H1 (cell line): ENCODE measurements around the gene SLC39A9. TPM values are rescaled to one million over a fixed set of nuclear protein-coding genes. Genes with fewer than 3 reads are reported as not detected.
"Not testable (repeated sequence)": the region's sequence is repeated elsewhere in the genome, so short reads cannot be mapped to it uniquely, and the experiment has no call there.

Source experiments
- CTCF ChIA-PET: fragments of 300-600 bp; sonication (Branson Sonifier 250); formaldehyde crosslinking; loops from one replicate; lab custom pipeline; 2021; ENCODE audit not compliant: partially characterized antibody; lab: Charles Lee
- POLR2A ChIA-PET: fragments of 300-600 bp; sonication (Branson Sonifier 250); formaldehyde crosslinking; loops from one replicate; lab custom pipeline; 2021; ENCODE audit warnings: inconsistent platforms; ENCODE audit not compliant: partially characterized antibody; lab: Charles Lee
- DNase-seq, 2 experiments: peaks; one replicate each; pipeline versions ENCODE4 v3.0.0 to v3.0.0-alpha.2; 2010 to 2022; ENCODE audit warnings: low spot score in 2 of 2, low read depth in 1 of 2, mixed read lengths in 1 of 2
- FAIRE-seq: peaks from 2 replicates; lab custom pipeline; 2011; peaks lifted over from hg19 to GRCh38; lab: Jason Lieb, UNC
- H2AFZ ChIP-seq: 2 replicates; pipeline ENCODE4 v1.8.1; 2012; ENCODE audit warnings: low read length, inconsistent platforms
- H2AK5ac ChIP-seq: 2 replicates; pipeline ENCODE4 v1.6.1; 2013; ENCODE audit warnings: low read depth, low read length
- H2BK120ac ChIP-seq: replicated peaks from 2 replicates; pipeline ENCODE3; 2013; ENCODE audit warnings: low read depth, low read length, inconsistent platforms
- H2BK12ac ChIP-seq: 2 replicates; pipeline ENCODE4 v1.6.1; 2013; ENCODE audit warnings: low read depth, low read length
- H2BK15ac ChIP-seq: 2 replicates; pipeline ENCODE4 v1.6.1; 2013; ENCODE audit warnings: low read length
- H2BK20ac ChIP-seq: 2 replicates; pipeline ENCODE4 v1.6.1; 2013; ENCODE audit warnings: low read length
- H2BK5ac ChIP-seq: 2 replicates; pipeline ENCODE4 v1.6.1; 2013; ENCODE audit warnings: low read depth, low read length
- H3K14ac ChIP-seq: 2 replicates; pipeline ENCODE4 v1.6.1; 2013; ENCODE audit warnings: inconsistent platforms; ENCODE audit not compliant: insufficient read length
- H3K18ac ChIP-seq: 2 replicates; pipeline ENCODE4 v1.6.1; 2013; ENCODE audit warnings: low read length; ENCODE audit errors: extremely low read depth
- H3K23ac ChIP-seq: 2 replicates; pipeline ENCODE4 v1.6.1; 2013; ENCODE audit warnings: inconsistent platforms; ENCODE audit not compliant: insufficient read length
- H3K23me2 ChIP-seq: 2 replicates; pipeline ENCODE4 v1.6.1; 2013; ENCODE audit warnings: low read depth, low read length
- H3K27ac ChIP-seq: 2 replicates; pipeline ENCODE4 v1.6.1; 2011; ENCODE audit warnings: low read depth, low read length, inconsistent platforms
- H3K27me3 ChIP-seq, 4 experiments: replicated peaks in 1 of 4; 1 replicate in 1 of 4; 2 replicates in 3 of 4; pipeline versions ENCODE4 v1.6.1 to v1.8.1; 2011 to 2013; ENCODE audit warnings: low read length in 3 of 4, mild to moderate bottlenecking in 3 of 4, inconsistent platforms in 2 of 4, mixed read lengths in 2 of 4, moderate library complexity in 1 of 4; ENCODE audit not compliant: control insufficient read depth in 3 of 4, insufficient read depth in 3 of 4; ENCODE audit errors: extremely low read depth in 1 of 4
- H3K36me3 ChIP-seq, 4 experiments: 2 replicates each; pipeline versions ENCODE4 v1.6.1 to v1.8.1; 2011 to 2013; ENCODE audit warnings: mild to moderate bottlenecking in 4 of 4, low read length in 3 of 4, moderate library complexity in 2 of 4, control low read depth in 1 of 4, inconsistent platforms in 1 of 4; ENCODE audit not compliant: insufficient read depth in 4 of 4, control insufficient read depth in 2 of 4
- H3K4ac ChIP-seq: replicated peaks from 2 replicates; pipeline ENCODE3; 2013; ENCODE audit warnings: low read length, low read depth, mixed read lengths, inconsistent platforms; ENCODE audit not compliant: insufficient read length
- H3K4me1 ChIP-seq, 4 experiments: replicated peaks in 1 of 4; 1 replicate in 1 of 4; 2 replicates in 3 of 4; pipeline versions ENCODE4 v1.6.1 to v1.8.1; 2011 to 2013; ENCODE audit warnings: low read length in 3 of 4, inconsistent platforms in 2 of 4, mixed read lengths in 1 of 4; ENCODE audit not compliant: insufficient read depth in 4 of 4, control insufficient read depth in 3 of 4
- H3K4me2 ChIP-seq, 2 experiments: 2 replicates each; pipeline versions ENCODE4 v1.6.1 to v1.8.1; 2011 to 2013; ENCODE audit warnings: low read depth in 2 of 2, low read length in 2 of 2, control low read depth in 1 of 2, inconsistent platforms in 1 of 2, mild to moderate bottlenecking in 1 of 2; ENCODE audit not compliant: insufficient read depth in 1 of 2
- H3K4me3 ChIP-seq, 4 experiments: fragments of 200-600, 300-600 bp in 1 of 4; sonication (generic), shearing (Covaris generic), sonication (Bioruptor Twin) in 1 of 4; 2 replicates each; pipeline versions ENCODE4 v1.5.1 to v1.8.1; 2011 to 2016; ENCODE audit warnings: low read length in 4 of 4, low read depth in 3 of 4, control low read depth in 2 of 4, inconsistent platforms in 2 of 4, mild to moderate bottlenecking in 2 of 4, mixed read lengths in 1 of 4, moderate library complexity in 1 of 4; ENCODE audit not compliant: insufficient read depth in 2 of 4; ENCODE audit errors: extremely low read depth in 1 of 4
- H3K56ac ChIP-seq: replicated peaks from 2 replicates; pipeline ENCODE3; 2013; ENCODE audit warnings: low read depth, mild to moderate bottlenecking, mixed read lengths, low read length, inconsistent platforms; ENCODE audit not compliant: insufficient read length
- H3K79me1 ChIP-seq: 2 replicates; pipeline ENCODE4 v1.6.1; 2013; ENCODE audit warnings: low read depth, low read length, control low read depth
- H3K79me2 ChIP-seq, 2 experiments: 2 replicates each; pipeline versions ENCODE4 v1.6.1 to v1.8.1; 2012 to 2013; ENCODE audit warnings: low read length in 2 of 2, mild to moderate bottlenecking in 2 of 2, inconsistent platforms in 1 of 2; ENCODE audit not compliant: insufficient read depth in 2 of 2, control insufficient read depth in 1 of 2
- H3K9ac ChIP-seq, 4 experiments: replicated peaks in 1 of 4; 1 replicate in 1 of 4; 2 replicates in 3 of 4; pipeline versions ENCODE4 v1.6.1 to v1.8.1; 2011 to 2013; ENCODE audit warnings: low read depth in 3 of 4, low read length in 3 of 4, control low read depth in 2 of 4, mild to moderate bottlenecking in 2 of 4, moderate library complexity in 2 of 4, inconsistent platforms in 1 of 4; ENCODE audit errors: extremely low read depth in 1 of 4
- H3K9me3 ChIP-seq, 2 experiments: 2 replicates each; pipeline versions ENCODE4 v1.6.1 to v1.8.1; 2012 to 2013; ENCODE audit warnings: mild to moderate bottlenecking in 2 of 2, moderate library complexity in 2 of 2, control low read depth in 1 of 2, inconsistent platforms in 1 of 2, low read depth in 1 of 2, low read length in 1 of 2, mixed read lengths in 1 of 2; ENCODE audit not compliant: insufficient read depth in 2 of 2
- H4K20me1 ChIP-seq, 2 experiments: replicated peaks in 1 of 2; 2 replicates each; pipeline versions ENCODE3 to v1.8.1; 2011 to 2013; ENCODE audit warnings: inconsistent platforms in 2 of 2, low read length in 2 of 2, mild to moderate bottlenecking in 1 of 2; ENCODE audit not compliant: insufficient read depth in 2 of 2, control insufficient read depth in 1 of 2
- H4K5ac ChIP-seq: 2 replicates; pipeline ENCODE4 v1.6.1; 2013; ENCODE audit warnings: low read length, low read depth, mixed read lengths, inconsistent platforms; ENCODE audit not compliant: insufficient read length
- H4K8ac ChIP-seq: 2 replicates; pipeline ENCODE4 v1.8.0; 2013; ENCODE audit warnings: mild to moderate bottlenecking, moderate library complexity, low read length, inconsistent platforms; ENCODE audit not compliant: insufficient read depth; ENCODE audit errors: extremely low read depth
- H4K91ac ChIP-seq: replicated peaks from 2 replicates; pipeline ENCODE3; 2013; ENCODE audit warnings: low read length, mixed read lengths, inconsistent platforms; ENCODE audit not compliant: insufficient read length
- WGBS, 2 experiments: shearing (Covaris generic) in 1 of 2; methylation state at CpG; one replicate each; pipeline versions ENCODE4 v1.1.6 to v1.1.7; 2013 to 2015; ENCODE audit warnings: low lambda C conversion rate in 2 of 2, mixed read lengths in 2 of 2, inconsistent platforms in 1 of 2, low coverage in 1 of 2, missing lambda C conversion rate in 1 of 2; ENCODE audit not compliant: insufficient replicate concordance in 2 of 2, insufficient coverage in 1 of 2, insufficient read length in 1 of 2; ENCODE audit errors: extremely low coverage in 1 of 2, missing lambda C conversion rate in 1 of 2; 5-methylcytosine and 5-hydroxymethylcytosine counted together
- polyA plus RNA-seq, 7 experiments: library from polyadenylated mRNA; depleted of rRNA in 3 of 7; stranded (reverse) in 5 of 7; unstranded in 2 of 7; fragments of >200 nt in 5 of 7; fragments of 200-250 nt in 2 of 7; gene quantifications; 1 replicate in 5 of 7; 2 replicates in 1 of 7; 4 replicates in 1 of 7; pipeline versions ENCODE4 v1.2.1 to v1.2.3, GENCODE V29; 2011 to 2013; ENCODE audit warnings: missing spikeins in 2 of 7, mixed read lengths in 2 of 7
- total RNA-seq: library from RNA; stranded (reverse); fragmentation: NEBNext Ultra II Directional; extraction: Animal tissue kit (Norgen Biotek cat#: 25700); gene quantifications from 2 replicates; pipeline ENCODE4 v1.2.1, GENCODE V29; 2021

The SLC39A9 gene
- total and polyA plus RNA-seq, 2 of the 8 experiments (the other 6 are each of a cell fraction or from before 2014, with no cell fraction given): 31.0 to 44.2 TPM

GRCh38 chr14:69497866-69498265, 99.4 kb downstream of the SLC39A9 start:
- H3K4me3 ChIP-seq, H3K18ac ChIP-seq, POLR2A ChIA-PET, H2BK12ac ChIP-seq, H2AFZ ChIP-seq, H3K9ac ChIP-seq, H3K9me3 ChIP-seq, H2AK5ac ChIP-seq, H4K5ac ChIP-seq, H3K56ac ChIP-seq, H2BK20ac ChIP-seq, H3K79me2 ChIP-seq, H3K23me2 ChIP-seq, H4K8ac ChIP-seq, H2BK5ac ChIP-seq, H3K4me1 ChIP-seq, H3K36me3 ChIP-seq, H3K27ac ChIP-seq, H3K79me1 ChIP-seq, H3K4ac ChIP-seq, H4K91ac ChIP-seq, H4K20me1 ChIP-seq, FAIRE-seq, H3K27me3 ChIP-seq, H3K14ac ChIP-seq, H3K4me2 ChIP-seq, H3K23ac ChIP-seq, DNase-seq, H2BK15ac ChIP-seq, H2BK120ac ChIP-seq: not testable (repeated sequence)
- 90% methylated on average over 4 of the region's 4 CpGs; no CpG with 5 or more reads in 1 of the 2 experiments for WGBS, 2 experiments
- CTCF ChIA-PET: interaction anchor here (1.1 to 2.8 kb wide), 2 partner anchors 23 to 83 kb away, joined by 3 to 12 read pairs; no protein-coding TSS in a partner anchor

DNA sequence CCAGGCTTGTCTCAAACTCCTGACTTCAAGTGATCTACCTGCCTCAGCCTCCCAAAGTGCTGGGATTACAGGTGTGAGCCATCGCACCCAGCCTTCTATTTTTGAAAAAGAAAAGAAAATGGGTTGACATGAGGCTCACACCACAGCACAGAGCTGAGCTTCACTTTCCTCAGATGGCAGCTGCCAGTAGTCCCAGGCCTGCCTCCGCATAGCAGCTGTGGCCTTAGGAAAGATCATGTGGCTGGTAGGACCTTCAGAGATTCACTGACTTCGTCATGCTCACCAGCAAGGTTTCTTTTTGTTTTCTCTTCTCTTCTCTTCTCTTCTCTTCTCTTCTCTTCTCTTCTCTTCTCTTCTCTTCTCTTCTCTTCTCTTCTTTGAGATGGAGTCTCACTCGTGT, 99.8 kb downstream of the SLC39A9 start:
- H3K14ac ChIP-seq, H4K20me1 ChIP-seq, H2BK20ac ChIP-seq, H4K91ac ChIP-seq, FAIRE-seq, H4K8ac ChIP-seq, H3K9me3 ChIP-seq, H2BK15ac ChIP-seq, H3K4me3 ChIP-seq, H3K23ac ChIP-seq, H3K79me1 ChIP-seq, H3K4me2 ChIP-seq, POLR2A ChIA-PET, H2BK120ac ChIP-seq, H3K23me2 ChIP-seq, H4K5ac ChIP-seq, H3K79me2 ChIP-seq, H2AK5ac ChIP-seq, H3K56ac ChIP-seq, H2BK12ac ChIP-seq, H3K4ac ChIP-seq, DNase-seq, H2BK5ac ChIP-seq, H3K27ac ChIP-seq, H3K4me1 ChIP-seq, H3K18ac ChIP-seq, H3K9ac ChIP-seq, H3K27me3 ChIP-seq, H3K36me3 ChIP-seq, H2AFZ ChIP-seq: not testable (repeated sequence)
- WGBS, 2 experiments: 93% methylated on average over 4 of the region's 4 CpGs; no CpG with 5 or more reads in 1 of the 2 experiments
- CTCF ChIA-PET: interaction anchor here (0.7 to 2.8 kb wide), 6 partner anchors 10 to 83 kb away, joined by 3 to 13 read pairs (median 4); no protein-coding TSS in a partner anchor
